22Rv1 (cell line): ENCODE results near the gene PTCD1.

Experiments used
- H3K27ac ChIP-seq: fragments of 450-650 bp; 2 replicates; pipeline ENCODE4 v1.5.1; 2017
- ZFX ChIP-seq: fragments of 450-650 bp; IDR thresholded peaks from 2 replicates; pipeline ENCODE4 v1.6.1; 2017; ENCODE audit warnings: antibody characterized with exemption, borderline replicate concordance
- TF ChIP-seq, protein P1 (sequence below): fragments of 450-650 bp; IDR thresholded peaks from 2 replicates; pipeline ENCODE4 v1.5.1; 2017; ENCODE audit warnings: mild to moderate bottlenecking

Gene PTCD1

DNA sequence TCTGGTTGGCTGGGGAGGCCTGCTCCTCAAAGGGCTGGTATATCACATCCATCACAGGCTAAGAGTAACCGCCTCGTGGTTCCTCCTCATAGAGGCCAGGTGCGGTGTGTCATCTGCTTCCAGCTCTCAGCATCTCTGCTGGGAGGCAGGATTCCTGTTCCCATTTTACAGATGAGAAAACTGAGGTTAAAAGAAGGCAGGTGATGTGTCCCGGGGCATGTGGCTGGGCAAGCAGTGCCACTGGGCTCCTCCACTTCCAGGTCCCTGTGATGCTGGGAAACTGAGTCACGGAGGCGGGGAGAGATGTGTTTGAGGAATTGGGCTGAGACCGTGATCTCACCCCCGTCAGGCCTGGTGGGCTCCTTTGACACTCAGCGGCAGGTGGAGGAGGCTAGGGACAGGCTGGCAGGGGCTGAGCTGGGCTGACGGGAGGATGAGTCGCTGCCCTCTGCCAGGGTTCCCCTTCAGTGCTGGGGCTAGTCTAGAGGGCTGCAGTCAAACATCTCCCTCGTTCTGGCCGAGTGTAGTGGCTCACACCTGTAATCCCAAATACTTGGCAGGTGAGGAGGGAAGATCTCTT, 54.7 kb downstream of the PTCD1 start:
- H3K27ac ChIP-seq: 0 out of 2 replicates have a peak overlapping the region, but pooled peaks have one; percentile 5
- TF ChIP-seq, protein P1, sequence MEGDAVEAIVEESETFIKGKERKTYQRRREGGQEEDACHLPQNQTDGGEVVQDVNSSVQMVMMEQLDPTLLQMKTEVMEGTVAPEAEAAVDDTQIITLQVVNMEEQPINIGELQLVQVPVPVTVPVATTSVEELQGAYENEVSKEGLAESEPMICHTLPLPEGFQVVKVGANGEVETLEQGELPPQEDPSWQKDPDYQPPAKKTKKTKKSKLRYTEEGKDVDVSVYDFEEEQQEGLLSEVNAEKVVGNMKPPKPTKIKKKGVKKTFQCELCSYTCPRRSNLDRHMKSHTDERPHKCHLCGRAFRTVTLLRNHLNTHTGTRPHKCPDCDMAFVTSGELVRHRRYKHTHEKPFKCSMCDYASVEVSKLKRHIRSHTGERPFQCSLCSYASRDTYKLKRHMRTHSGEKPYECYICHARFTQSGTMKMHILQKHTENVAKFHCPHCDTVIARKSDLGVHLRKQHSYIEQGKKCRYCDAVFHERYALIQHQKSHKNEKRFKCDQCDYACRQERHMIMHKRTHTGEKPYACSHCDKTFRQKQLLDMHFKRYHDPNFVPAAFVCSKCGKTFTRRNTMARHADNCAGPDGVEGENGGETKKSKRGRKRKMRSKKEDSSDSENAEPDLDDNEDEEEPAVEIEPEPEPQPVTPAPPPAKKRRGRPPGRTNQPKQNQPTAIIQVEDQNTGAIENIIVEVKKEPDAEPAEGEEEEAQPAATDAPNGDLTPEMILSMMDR: no peak
- no peak for TF ChIP-seq ZFX

- no peak for TF ChIP-seq ZFX
- TF ChIP-seq, protein P1: no peak
- no peak overlapping the region for H3K27ac ChIP-seq
Observed at GRCh38 chr7:99383203-99383602, 55.4 kb downstream of the PTCD1 start.

DNA sequence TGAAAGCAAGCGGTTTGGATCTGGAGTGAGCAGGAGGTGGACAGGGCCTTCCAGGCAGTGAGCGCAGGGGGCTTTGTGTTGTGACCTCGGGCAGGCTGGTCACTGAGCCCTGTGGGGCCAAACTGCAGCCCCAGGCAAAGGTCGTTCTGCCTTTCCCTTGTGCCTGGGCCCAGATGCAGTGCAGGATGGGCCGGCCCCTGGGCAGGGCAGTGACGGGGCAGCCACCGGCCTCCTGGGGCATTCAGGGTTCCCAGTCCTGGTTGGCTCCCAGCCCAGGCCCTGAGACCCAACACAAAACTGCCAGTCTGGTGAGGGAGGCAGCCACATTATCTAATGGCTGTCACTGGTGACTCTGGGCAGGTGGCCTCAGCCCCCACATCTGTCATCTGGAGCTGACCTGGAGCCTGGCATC, 56.9 kb downstream of the PTCD1 start:
- no peak overlapping the region for H3K27ac ChIP-seq

DNA sequence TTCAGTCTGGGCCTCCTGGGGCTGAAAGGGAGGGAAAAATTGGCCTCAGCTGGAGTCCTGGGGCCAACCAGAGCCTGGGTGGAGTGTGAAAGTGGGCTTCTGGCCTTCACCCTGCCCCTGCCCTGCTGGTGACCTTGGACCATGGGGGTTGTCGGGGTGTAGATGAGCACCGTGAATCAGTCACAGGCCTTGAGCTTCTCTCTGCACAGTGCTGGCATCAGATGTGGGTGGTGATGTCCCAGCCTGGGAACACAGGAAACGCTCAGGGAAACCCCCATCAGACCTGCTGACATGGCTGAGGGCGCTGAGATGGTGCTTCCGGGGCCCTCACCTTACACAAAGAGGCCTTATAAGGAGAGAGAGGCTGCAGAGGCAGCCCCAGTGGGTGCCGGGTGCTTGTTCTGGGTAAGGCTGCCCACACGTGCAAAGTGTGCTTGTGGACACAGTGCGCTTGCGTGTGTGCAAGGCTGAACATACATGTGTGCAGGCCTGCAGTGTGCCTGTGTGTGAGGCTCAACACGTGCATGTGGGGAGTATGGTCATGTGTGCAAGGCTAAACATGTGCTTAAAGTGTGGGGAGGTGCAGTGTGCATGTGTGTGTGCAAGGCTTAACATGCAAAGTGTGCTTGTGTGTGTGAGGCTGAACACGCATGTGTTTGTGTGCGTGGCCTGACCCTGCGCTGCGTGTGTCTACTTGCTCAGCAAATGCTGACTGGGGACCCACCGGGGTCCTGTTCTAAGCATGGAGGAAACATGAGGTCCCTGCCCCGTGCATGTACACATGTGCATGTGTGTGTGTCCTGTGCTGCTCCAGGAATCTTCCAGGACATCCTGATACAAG, 57.6 kb downstream of the PTCD1 start:
- TF ChIP-seq ZFX: no peak
- TF ChIP-seq, protein P1: no peak
- peak overlapping the region; percentile 27; the same call in 1 of the 2 replicates for H3K27ac ChIP-seq

More for the DNA sequence above, 56.9 kb downstream of the PTCD1 start:
- no peak for TF ChIP-seq ZFX
- TF ChIP-seq, protein P1: no peak

- TF ChIP-seq ZFX: no peak
- TF ChIP-seq, protein P1: no peak
- H3K27ac ChIP-seq: peak overlapping the region; percentile 27
Observed at GRCh38 chr7:99380032-99380822, 58.4 kb downstream of the PTCD1 start.

DNA sequence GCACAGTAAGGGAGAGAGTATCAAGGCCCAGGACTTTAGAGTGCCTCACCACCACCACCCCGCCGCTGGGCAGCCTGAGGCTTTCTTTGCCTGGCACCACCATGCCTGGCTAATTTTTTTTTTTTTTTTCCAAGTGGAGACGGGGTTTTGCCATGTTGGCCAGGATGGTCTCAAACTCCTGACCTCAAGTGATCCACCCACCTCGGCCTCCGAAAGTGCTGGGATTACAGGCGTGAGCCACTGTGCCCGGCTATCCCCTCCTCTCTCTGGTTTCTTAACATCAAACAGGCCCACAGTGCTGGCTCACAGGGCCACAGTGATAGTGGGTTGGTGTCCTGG, 58.9 kb downstream of the PTCD1 start:
- H3K27ac ChIP-seq: peak overlapping the region; percentile 27

- TF ChIP-seq ZFX: no peak
- TF ChIP-seq, protein P1: no peak
- peak overlapping the region; percentile 27 for H3K27ac ChIP-seq
Observed at GRCh38 chr7:99379043-99379577, 59.5 kb downstream of the PTCD1 start.
